Stomach (tissue), 9 donors: ENCODE data around the gene ZMIZ1. TPM values are rescaled to one million over a fixed set of nuclear protein-coding genes. Genes with fewer than 3 reads are reported as not detected.

Source experiments
- DNase-seq, 2 donors: peaks; one replicate each; pipeline versions ENCODE4 v3.0.0 to v3.0.0-alpha.2; 2013 to 2019
- H3K27ac ChIP-seq, 5 donors: fragments of 200-600 bp in 4 of 5; sonication (generic) in 4 of 5; one replicate each; pipeline ENCODE4 v1.5.1; 2013 to 2019; ENCODE audit warnings: mild to moderate bottlenecking in 1 of 5, moderate library complexity in 1 of 5
- H3K27me3 ChIP-seq, 3 donors: fragments of 200-600 bp; sonication (generic); one replicate each; pipeline ENCODE4 v1.5.1; 2017 to 2019; ENCODE audit warnings: mixed run types in 1 of 3
- H3K36me3 ChIP-seq, 4 donors: fragments of 200-600 bp; sonication (generic); 1 replicate in 3 of 4; 2 replicates in 1 of 4; pipeline ENCODE4 v1.5.1; 2016 to 2019
- H3K4me1 ChIP-seq, 4 donors: fragments of 200-600 bp; sonication (generic); one replicate each; pipeline ENCODE4 v1.5.1; 2016 to 2019
- H3K4me3 ChIP-seq, 4 donors: fragments of 200-600 bp; sonication (generic) in 3 of 4; one replicate each; pipeline ENCODE4 v1.5.1; 2016 to 2019; ENCODE audit warnings: mild to moderate bottlenecking in 1 of 4
- H3K9me3 ChIP-seq, 4 donors: fragments of 200-600 bp; sonication (generic); one replicate each; pipeline ENCODE4 v1.5.1; 2016 to 2019
- EP300 ChIP-seq: sonication (generic); formaldehyde crosslinking; IDR thresholded peaks from one replicate; pipeline ENCODE4 v1.6.1; 2017; ENCODE audit warnings: antibody characterized with exemption
- POLR2A ChIP-seq, 4 donors: fragments of 450-650 bp; IDR thresholded peaks; one replicate each; pipeline ENCODE4 v1.6.1; 2016; ENCODE audit warnings: antibody characterized with exemption in 4 of 4, control low read depth in 2 of 4, mild to moderate bottlenecking in 1 of 4, moderate library complexity in 1 of 4
- POLR2AphosphoS5 ChIP-seq, 3 donors: sonication (generic); formaldehyde crosslinking; IDR thresholded peaks; one replicate each; pipeline ENCODE4 v1.6.1; 2016; ENCODE audit warnings: antibody characterized with exemption in 3 of 3
- WGBS, 5 donors: extraction: QIAGEN DNeasy Blood & Tissue Kit in 3 of 5; methylation state at CpG; one replicate each; pipeline versions ENCODE4 v1.1.5 to v1.1.7; 2013 to 2018; 5-methylcytosine and 5-hydroxymethylcytosine counted together
- intact Hi-C: fragments of 100-400 bp; cut with DNase I; formaldehyde crosslinking; loops from one replicate; pipeline ENCODE4 v1.15.1; 2023; ENCODE audit warnings: low total_unique reads
- polyA plus RNA-seq, 3 donors: library from polyadenylated mRNA; stranded (reverse); fragments of 200-250 nt; gene quantifications; one replicate each; pipeline ENCODE4 v1.2.3, GENCODE V29; 2013
- total RNA-seq, 5 donors: library from RNA; depleted of rRNA; stranded (reverse); fragments of >200 nt; gene quantifications; one replicate each; pipeline versions ENCODE4 v1.1.0 to v1.2.3, GENCODE V29; 2014 to 2016
- TF ChIP-seq, protein P1 (sequence below), 7 experiments: fragments of 450-650 bp in 4 of 7; fragments of 200-600 bp in 3 of 7; sonication (generic) in 3 of 7; IDR thresholded peaks; one replicate each; pipeline ENCODE4 v1.5.1; 2016 to 2019; ENCODE audit warnings: antibody characterized with exemption in 7 of 7, control low read depth in 2 of 7, mild to moderate bottlenecking in 1 of 7
- donor health status: healthy with polysubstance abuse.
- donor health status: Bipolar disorder and iron deficiency.
- donor health status: healthy.

ZMIZ1 gene
- total and polyA plus RNA-seq, 8 donors, result 17.7 to 103 (median 26.3) TPM

- TF ChIP-seq POLR2AphosphoS5 (IDR thresholded peaks at IDR 0.05) (no peak), EP300 (no peak), POLR2A (IDR thresholded peaks at IDR 0.05) (no peak)
- TF ChIP-seq, protein P1, sequence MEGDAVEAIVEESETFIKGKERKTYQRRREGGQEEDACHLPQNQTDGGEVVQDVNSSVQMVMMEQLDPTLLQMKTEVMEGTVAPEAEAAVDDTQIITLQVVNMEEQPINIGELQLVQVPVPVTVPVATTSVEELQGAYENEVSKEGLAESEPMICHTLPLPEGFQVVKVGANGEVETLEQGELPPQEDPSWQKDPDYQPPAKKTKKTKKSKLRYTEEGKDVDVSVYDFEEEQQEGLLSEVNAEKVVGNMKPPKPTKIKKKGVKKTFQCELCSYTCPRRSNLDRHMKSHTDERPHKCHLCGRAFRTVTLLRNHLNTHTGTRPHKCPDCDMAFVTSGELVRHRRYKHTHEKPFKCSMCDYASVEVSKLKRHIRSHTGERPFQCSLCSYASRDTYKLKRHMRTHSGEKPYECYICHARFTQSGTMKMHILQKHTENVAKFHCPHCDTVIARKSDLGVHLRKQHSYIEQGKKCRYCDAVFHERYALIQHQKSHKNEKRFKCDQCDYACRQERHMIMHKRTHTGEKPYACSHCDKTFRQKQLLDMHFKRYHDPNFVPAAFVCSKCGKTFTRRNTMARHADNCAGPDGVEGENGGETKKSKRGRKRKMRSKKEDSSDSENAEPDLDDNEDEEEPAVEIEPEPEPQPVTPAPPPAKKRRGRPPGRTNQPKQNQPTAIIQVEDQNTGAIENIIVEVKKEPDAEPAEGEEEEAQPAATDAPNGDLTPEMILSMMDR (IDR thresholded peaks at IDR 0.05), result no peak
- peak overlapping the region in 4 of 5 donors; percentile 18 to 68 (median 61) for H3K27ac ChIP-seq
- 52 to 68% (median 63%) methylated on average over 11 to 12 of the region's 12 CpGs for WGBS, 5 donors
- no peak for DNase-seq
- no peak overlapping the region for H3K4me3 ChIP-seq
- no peaks in the 10 kb centered on the region for H3K9me3 ChIP-seq
- no peaks in the 10 kb centered on the region for H3K27me3 ChIP-seq
- H3K4me1 ChIP-seq, result peaks cover 41 to 100% (median 71%) of the 10 kb centered on the region in 4 donors
- intact Hi-C loops, result no loop called here
- peaks cover 0 to 36% (median 26%) of the 10 kb centered on the region in 4 donors for H3K36me3 ChIP-seq
These were observed 168.8 kb downstream of the ZMIZ1 start for GRCh38 chr10:79237454-79238157.

- H3K9me3 ChIP-seq, result no peaks in the 10 kb centered on the region
- peaks cover 0 to 31% (median 20%) of the 10 kb centered on the region in 4 donors for H3K36me3 ChIP-seq
- TF ChIP-seq POLR2A (IDR thresholded peaks at IDR 0.05) (no peak), POLR2AphosphoS5 (IDR thresholded peaks at IDR 0.05) (no peak), EP300 (no peak)
- TF ChIP-seq, protein P1 (IDR thresholded peaks at IDR 0.05), result no peak
- H3K4me3 ChIP-seq, result no peak overlapping the region
- no peaks in the 10 kb centered on the region for H3K27me3 ChIP-seq
- intact Hi-C loops, result no loop called here
- WGBS, 5 donors, result 42 to 49% (median 45%) methylated on average over 6 of the region's 6 CpGs
- peak overlapping the region in 4 of 5 donors; percentile 18 to 68 (median 61) for H3K27ac ChIP-seq
- H3K4me1 ChIP-seq, result peaks cover 41 to 99% (median 73%) of the 10 kb centered on the region in 4 donors
- no peak for DNase-seq
These were observed 169.4 kb downstream of the ZMIZ1 start for GRCh38 chr10:79238158-79238520.

DNA sequence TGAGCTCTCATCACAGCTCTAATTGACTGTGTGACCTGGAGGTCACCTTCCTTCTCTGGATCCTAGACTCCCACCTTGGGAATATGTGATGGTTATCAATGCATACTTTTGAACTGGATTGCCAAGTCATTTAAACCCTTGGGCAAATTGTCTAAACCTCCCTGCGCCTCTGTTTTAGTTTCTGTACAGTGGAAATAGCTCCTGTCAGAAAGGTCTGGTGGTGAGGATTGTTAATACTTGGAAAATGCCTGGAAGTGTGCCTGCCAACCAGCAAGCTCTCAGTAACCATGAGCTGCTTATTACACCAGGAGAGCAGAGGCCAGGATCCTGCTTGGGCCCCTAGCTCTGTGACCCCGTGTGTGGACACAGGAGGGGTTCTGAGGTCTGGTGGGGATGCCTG lies 169.8 kb downstream of the ZMIZ1 start:
- DNase-seq, result no peak
- TF ChIP-seq, protein P1 (IDR thresholded peaks at IDR 0.05), result no peak
- no peak for TF ChIP-seq EP300
- TF ChIP-seq POLR2AphosphoS5 (IDR thresholded peaks at IDR 0.05), result no peak
- TF ChIP-seq POLR2A (IDR thresholded peaks at IDR 0.05), result no peak
- intact Hi-C loops, result no loop called here
- Histone ChIP-seq H3K36me3 (peaks cover 0 to 29% (median 18%) of the 10 kb centered on the region in 4 donors), H3K27ac (peak overlapping the region in 4 of 5 donors; percentile 18 to 68 (median 61)), H3K4me3 (no peak overlapping the region), H3K9me3 (no peaks in the 10 kb centered on the region), H3K4me1 (peaks cover 41 to 96% (median 71%) of the 10 kb centered on the region in 4 donors), H3K27me3 (no peaks in the 10 kb centered on the region)
- 50 to 79% (median 74%) methylated on average over 2 of the region's 2 CpGs for WGBS, 5 donors

DNA sequence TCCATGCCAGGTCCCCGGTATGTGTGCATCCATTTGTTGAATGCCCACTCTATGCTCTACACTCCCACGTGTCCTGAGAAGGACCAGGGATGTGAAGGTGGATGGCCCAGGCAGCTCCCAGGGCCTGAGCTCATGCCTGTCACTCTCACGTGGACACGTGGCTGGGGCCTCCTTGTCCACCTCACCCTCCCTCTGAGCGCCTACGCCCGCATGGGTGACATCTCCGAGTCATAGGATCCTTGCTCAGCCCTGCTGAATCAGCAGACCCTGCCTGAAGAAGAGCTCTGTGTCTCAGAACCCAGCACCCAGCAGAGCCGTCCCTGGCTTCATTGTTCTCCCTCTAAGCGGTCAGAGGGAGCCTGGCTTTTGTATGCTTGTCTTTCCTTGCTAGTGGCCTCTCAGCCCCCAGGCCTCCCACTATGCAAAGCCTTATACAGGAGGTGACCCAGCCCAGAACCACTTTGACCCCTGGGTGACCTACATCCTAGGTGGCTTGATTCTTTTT lies 170.6 kb downstream of the ZMIZ1 start:
- Histone ChIP-seq H3K36me3 (peaks cover 0 to 35% (median 18%) of the 10 kb centered on the region in 4 donors), H3K4me1 (peaks cover 42 to 96% (median 73%) of the 10 kb centered on the region in 4 donors), H3K27me3 (no peaks in the 10 kb centered on the region), H3K4me3 (no peak overlapping the region), H3K27ac (peak overlapping the region in 4 of 5 donors; percentile 18 to 68 (median 61)), H3K9me3 (no peaks in the 10 kb centered on the region)
- TF ChIP-seq, protein P1 (IDR thresholded peaks at IDR 0.05), result no peak
- peak in 1 of 3 donors; percentile 59 for TF ChIP-seq POLR2AphosphoS5 (IDR thresholded peaks at IDR 0.05)
- TF ChIP-seq POLR2A (IDR thresholded peaks at IDR 0.05), result no peak
- WGBS, 5 donors, result 70 to 76% (median 74%) methylated on average over 8 to 10 of the region's 10 CpGs
- intact Hi-C loops, result no loop called here
- peak in 1 of 2 donors; percentile 58 for DNase-seq
